Retinal pigment epithelial cell (primary cell): ENCODE measurements around the gene SHF.

ENCODE experiments used
- DNase-seq: peaks from one replicate; pipeline ENCODE4 v3.0.0-alpha.2; 2010; ENCODE audit warnings: low read depth
- H3K4me3 ChIP-seq: 2 replicates; pipeline ENCODE4 v1.5.1; 2011; ENCODE audit warnings: mild to moderate bottlenecking, low read length, control low read depth, moderate library complexity
- CTCF ChIP-seq: conservative IDR thresholded peaks from 2 replicates; pipeline ENCODE4 v1.5.1; 2011; ENCODE audit warnings: low read depth, low read length, control low read depth, inconsistent platforms

Gene SHF

GRCh38 chr15:45179221-45179985, 8.4 kb downstream of the SHF start:
- H3K4me3 ChIP-seq, result no peak overlapping the region
- no peak for DNase-seq
- peak; percentile 65 for TF ChIP-seq CTCF

GRCh38 chr15:45177285-45177684, 10.5 kb downstream of the SHF start:
- no peak for TF ChIP-seq CTCF
- H3K4me3 ChIP-seq, result no peak overlapping the region
- DNase-seq, result no peak

- TF ChIP-seq CTCF, result no peak
- no peak for DNase-seq
- no peak overlapping the region for H3K4me3 ChIP-seq
These were observed 13.2 kb downstream of the SHF start for GRCh38 chr15:45174577-45174976.

- no peak overlapping the region for H3K4me3 ChIP-seq
- no peak for TF ChIP-seq CTCF
- DNase-seq, result no peak
These were observed 13.7 kb downstream of the SHF start for GRCh38 chr15:45174069-45174468.

GRCh38 chr15:45171912-45172311, 15.9 kb downstream of the SHF start:
- no peak for TF ChIP-seq CTCF
- H3K4me3 ChIP-seq, result no peak overlapping the region
- DNase-seq, result no peak

GRCh38 chr15:45169608-45170480, 17.9 kb downstream of the SHF start:
- no peak overlapping the region for H3K4me3 ChIP-seq
- no peak for TF ChIP-seq CTCF
- DNase-seq, result no peak
